Measurements from ENCODE around the gene SOHLH1. TPM values are rescaled to one million over a fixed set of nuclear protein-coding genes. Genes with fewer than 3 reads are reported as not detected.

SOHLH1 gene
- total and polyA plus RNA-seq, 2 of the 13 experiments (the other 11 are each of a cell fraction or from before 2014, with no cell fraction given) = 0.15 TPM

DNA sequence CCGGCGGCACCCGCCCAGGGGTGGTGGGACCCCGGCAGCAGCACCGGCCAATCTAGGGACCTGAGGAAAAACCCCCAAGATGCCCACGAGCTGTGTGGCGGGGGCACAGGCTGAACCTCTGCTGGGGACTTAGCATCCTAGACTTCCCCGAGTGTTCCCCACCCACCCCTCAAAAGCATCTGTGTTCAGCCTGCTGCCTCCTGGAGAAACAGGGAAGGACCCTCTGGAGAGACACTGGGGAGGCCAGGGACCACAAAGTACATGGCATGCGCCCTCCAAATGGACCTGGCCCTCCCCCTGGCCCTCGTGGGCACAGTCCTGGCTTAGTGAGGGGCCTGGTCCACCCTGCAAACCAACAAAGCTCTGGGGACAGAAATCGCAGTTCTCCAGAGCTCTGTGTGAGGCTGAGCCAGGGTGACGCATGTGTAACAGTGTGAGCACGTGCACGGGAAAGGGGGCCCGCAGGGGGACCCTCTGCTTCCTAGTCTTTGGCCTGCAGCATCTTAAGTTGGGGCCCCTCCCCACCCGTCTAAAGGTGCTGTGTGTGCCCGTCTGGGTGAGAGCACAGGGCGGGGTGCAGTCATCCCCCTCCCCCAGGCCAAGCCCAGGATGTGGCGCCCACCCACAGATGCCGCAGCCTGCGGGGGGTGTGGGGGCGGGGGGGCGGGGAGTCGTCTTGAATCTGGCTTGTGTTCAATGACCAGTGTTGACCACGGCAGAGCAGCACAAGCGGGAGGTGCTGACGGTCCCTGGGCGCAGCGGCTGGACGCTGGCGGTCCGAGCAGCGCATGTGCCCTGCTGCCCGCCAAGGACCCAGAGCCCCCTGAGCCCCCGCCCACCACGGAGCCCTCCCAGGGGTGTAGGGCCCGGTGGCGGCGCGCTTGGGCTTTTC is 2.0 kb upstream of the SOHLH1 start:
- no peaks in the 10 kb centered on the region for H3K36me3 ChIP-seq (replicated peaks in 1 of 2; ENCODE audit: control insufficient read depth in 1 of 2, insufficient read depth in 2 of 2, low read length in 2 of 2)
- ATAC-seq (no peak), DNase-seq (ENCODE audit: low spot score) (no peak), FAIRE-seq (no peak)
- H3K9me3 ChIP-seq (ENCODE audit: low read length) = no peaks in the 10 kb centered on the region
- no peak overlapping the region for H3K27ac ChIP-seq (ENCODE audit: extremely low read length, insufficient read depth, low read length)
- ChIA-PET POLR2A (no interaction called here), CTCF (ENCODE audit: low intra/inter-chr PET ratio, low total read pairs) (no interaction called here)
- H4K20me1 ChIP-seq (ENCODE audit: insufficient read depth, low read length) = 0 out of 2 replicates have a peak, but pooled peaks cover 4% of the 10 kb centered on the region
- TF ChIP-seq ZNF33B (CRISPR knock-in tag; IDR thresholded peaks at IDR 0.05) (no peak), PBX3 (CRISPR knock-in tag; IDR thresholded peaks at IDR 0.05; ENCODE audit: borderline replicate concordance) (no peak), FOXK2 (IDR thresholded peaks at IDR 0.05) (no peak), ZIK1 (CRISPR knock-in tag; IDR thresholded peaks at IDR 0.05; ENCODE audit: borderline replicate concordance, low read depth) (no peak)
- no peaks in the 10 kb centered on the region for H3K79me2 ChIP-seq (ENCODE audit: insufficient read depth, low read length)
- intact Hi-C loops (cut with micrococcal nuclease; ENCODE audit: unreplicated experiment) = no loop called here
- H3K9ac ChIP-seq (ENCODE audit: insufficient read depth, low read depth, low read length) = no peak overlapping the region
- no peak overlapping the region for H3K4me2 ChIP-seq (ENCODE audit: low read depth, low read length)
- in situ Hi-C loops (cut with HindIII; ENCODE audit: extremely low pct_ligation_motif_present, low pct_unique_long_range_greater_than_20kb) = no loop called here
- no peak overlapping the region for H2AFZ ChIP-seq (ENCODE audit: low read length)
- WGBS (ENCODE audit: low lambda C conversion rate) = 0% methylated on average over 2 of the region's 40 CpGs
- H3K4me3 ChIP-seq (replicated peaks in 1 of 3; ENCODE audit: insufficient read depth in 1 of 3, low read depth in 2 of 3, low read length in 3 of 3) = no peak overlapping the region
- BruUV-seq (replicated peaks) = no TSS peak
- H3K27me3 ChIP-seq (ENCODE audit: control insufficient read depth in 1 of 2, insufficient read depth in 2 of 2, low read length in 2 of 2) = peaks cover 17 to 76% of the 10 kb centered on the region in 2 experiments; a peak in 4 of 5 replicates
- no peaks in the 10 kb centered on the region for H3K4me1 ChIP-seq (ENCODE audit: insufficient read depth, low read length)

DNA sequence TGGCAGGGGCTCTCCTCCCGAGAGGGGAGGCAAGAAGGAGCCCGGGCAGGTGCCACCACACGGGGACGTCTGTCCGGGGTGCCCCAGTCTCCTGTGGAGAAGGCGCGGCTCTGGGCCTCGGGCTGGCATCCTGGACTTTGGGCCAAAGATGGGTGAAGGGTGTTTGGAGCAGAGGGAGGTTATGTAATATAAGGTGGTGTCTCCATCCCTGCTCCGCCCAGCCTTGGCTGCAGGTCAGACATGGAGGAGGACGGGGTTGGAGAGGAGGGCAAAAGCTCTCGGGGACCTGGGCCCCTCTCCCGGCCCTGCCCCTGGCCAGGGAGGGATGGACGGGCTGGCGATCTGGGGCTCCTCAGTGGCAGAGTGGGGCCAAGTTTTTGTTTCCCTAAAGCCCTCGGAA is 1.2 kb upstream of the SOHLH1 start:
- DNase-seq (ENCODE audit: low spot score) (no peak), ATAC-seq (no peak), FAIRE-seq (no peak)
- in situ Hi-C loops (cut with HindIII; ENCODE audit: extremely low pct_ligation_motif_present, low pct_unique_long_range_greater_than_20kb) (no loop called here), intact Hi-C loops (cut with micrococcal nuclease; ENCODE audit: unreplicated experiment) (no loop called here)
- Histone ChIP-seq H4K20me1 (ENCODE audit: insufficient read depth, low read length) (0 out of 2 replicates have a peak, but pooled peaks cover 4% of the 10 kb centered on the region), H3K4me2 (ENCODE audit: low read depth, low read length) (no peak overlapping the region), H3K79me2 (ENCODE audit: insufficient read depth, low read length) (no peaks in the 10 kb centered on the region), H2AFZ (ENCODE audit: low read length) (no peak overlapping the region), H3K4me1 (ENCODE audit: insufficient read depth, low read length) (no peaks in the 10 kb centered on the region), H3K4me3 (replicated peaks in 1 of 3; ENCODE audit: insufficient read depth in 1 of 3, low read depth in 2 of 3, low read length in 3 of 3) (no peak overlapping the region), H3K27me3 (ENCODE audit: control insufficient read depth in 1 of 2, insufficient read depth in 2 of 2, low read length in 2 of 2) (peaks cover 21 to 79% of the 10 kb centered on the region in 2 experiments), H3K36me3 (replicated peaks in 1 of 2; ENCODE audit: control insufficient read depth in 1 of 2, insufficient read depth in 2 of 2, low read length in 2 of 2) (no peaks in the 10 kb centered on the region), H3K9ac (ENCODE audit: insufficient read depth, low read depth, low read length) (no peak overlapping the region), H3K9me3 (ENCODE audit: low read length) (no peaks in the 10 kb centered on the region), H3K27ac (ENCODE audit: extremely low read length, insufficient read depth, low read length) (no peak overlapping the region)
- 0% methylated on average over 1 of the region's 15 CpGs for WGBS (ENCODE audit: low lambda C conversion rate)
- ChIA-PET POLR2A (no interaction called here), CTCF (ENCODE audit: low intra/inter-chr PET ratio, low total read pairs) (no interaction called here)
- no TSS peak for BruUV-seq (replicated peaks)
- TF ChIP-seq HHEX (CRISPR knock-in tag; IDR thresholded peaks at IDR 0.05) (no peak), SMC3 (IDR thresholded peaks at IDR 0.05; ENCODE audit: low read length) (no peak), TEAD3 (CRISPR knock-in tag; optimal IDR thresholded peaks at IDR 0.05; ENCODE audit: borderline replicate concordance) (no peak), ZNF780A (CRISPR knock-in tag; IDR thresholded peaks at IDR 0.05) (no peak), ZNF792 (CRISPR knock-in tag; IDR thresholded peaks at IDR 0.05) (no peak), ZBTB26 (CRISPR knock-in tag; IDR thresholded peaks at IDR 0.05; ENCODE audit: borderline replicate concordance) (no peak), SYNCRIP (IDR thresholded peaks at IDR 0.05; ENCODE audit: insufficient read depth, low read depth, low read length) (no peak), JARID2 (CRISPR knock-in tag; IDR thresholded peaks at IDR 0.05; ENCODE audit: insufficient replicate concordance) (no peak), NAIF1 (CRISPR knock-in tag; IDR thresholded peaks at IDR 0.05; ENCODE audit: borderline replicate concordance) (no peak)
- TF ChIP-seq, protein P1, sequence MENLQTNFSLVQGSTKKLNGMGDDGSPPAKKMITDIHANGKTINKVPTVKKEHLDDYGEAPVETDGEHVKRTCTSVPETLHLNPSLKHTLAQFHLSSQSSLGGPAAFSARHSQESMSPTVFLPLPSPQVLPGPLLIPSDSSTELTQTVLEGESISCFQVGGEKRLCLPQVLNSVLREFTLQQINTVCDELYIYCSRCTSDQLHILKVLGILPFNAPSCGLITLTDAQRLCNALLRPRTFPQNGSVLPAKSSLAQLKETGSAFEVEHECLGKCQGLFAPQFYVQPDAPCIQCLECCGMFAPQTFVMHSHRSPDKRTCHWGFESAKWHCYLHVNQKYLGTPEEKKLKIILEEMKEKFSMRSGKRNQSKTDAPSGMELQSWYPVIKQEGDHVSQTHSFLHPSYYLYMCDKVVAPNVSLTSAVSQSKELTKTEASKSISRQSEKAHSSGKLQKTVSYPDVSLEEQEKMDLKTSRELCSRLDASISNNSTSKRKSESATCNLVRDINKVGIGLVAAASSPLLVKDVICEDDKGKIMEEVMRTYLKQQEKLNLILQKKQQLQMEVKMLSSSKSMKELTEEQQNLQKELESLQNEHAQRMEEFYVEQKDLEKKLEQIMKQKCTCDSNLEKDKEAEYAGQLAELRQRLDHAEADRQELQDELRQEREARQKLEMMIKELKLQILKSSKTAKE (CRISPR knock-in tag; IDR thresholded peaks at IDR 0.05; ENCODE audit: borderline replicate concordance) = no peak

Data from HepG2 (cell line).